Astrocyte (in vitro differentiated cells and primary cell): ENCODE measurements around the gene MCEE.

Source experiments
- EZH2 ChIP-seq: IDR thresholded peaks from 2 replicates; pipeline ENCODE4 v1.6.1; 2012; ENCODE audit warnings: mild to moderate bottlenecking, low read length, inconsistent platforms; ENCODE audit not compliant: insufficient read depth
- TF ChIP-seq, protein P1 (sequence below): IDR thresholded peaks from 2 replicates; pipeline ENCODE4 v1.5.1; 2011; ENCODE audit warnings: low read depth, mild to moderate bottlenecking, inconsistent platforms, low read length, moderate library complexity; ENCODE audit not compliant: insufficient read depth

DNA sequence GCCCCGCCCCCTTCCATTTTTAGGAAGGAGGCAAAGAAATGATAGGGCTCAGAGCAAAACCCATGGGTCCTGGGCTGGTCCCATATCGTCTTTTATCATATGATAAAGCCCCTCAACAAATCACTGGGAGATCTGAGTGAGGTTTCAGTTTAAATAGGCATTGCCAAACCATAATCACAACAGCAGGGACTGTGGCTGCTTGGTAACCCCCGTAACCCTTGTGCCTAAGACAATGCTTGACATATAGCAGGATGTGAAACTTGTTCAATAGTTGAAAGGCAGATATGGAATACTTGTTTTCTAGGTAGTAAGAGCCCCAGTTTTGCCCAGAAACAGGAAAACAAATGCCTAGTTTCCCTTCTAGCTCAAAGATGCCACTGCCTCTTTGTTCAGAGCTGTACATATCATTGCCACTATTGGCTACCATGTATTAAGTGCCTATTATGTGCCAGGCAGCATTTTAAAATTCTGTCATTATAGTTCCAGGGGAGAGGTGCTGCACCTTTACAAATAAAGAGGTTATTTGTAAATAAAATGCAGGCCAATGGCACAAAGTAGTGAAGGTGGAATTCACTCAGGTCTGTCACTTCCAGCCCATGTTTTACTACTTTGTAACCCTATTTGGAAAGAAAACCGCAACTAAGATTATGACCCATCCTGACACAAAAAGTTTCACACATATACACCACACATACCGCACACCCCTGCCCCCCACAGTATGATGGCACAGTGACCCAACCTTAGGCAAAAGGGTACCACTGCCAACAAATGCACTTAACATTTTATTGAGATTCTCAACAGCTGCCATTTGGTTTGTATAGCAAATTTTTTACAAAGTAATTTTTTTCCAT, 47.4 kb downstream of the MCEE start:
- TF ChIP-seq, protein P1, sequence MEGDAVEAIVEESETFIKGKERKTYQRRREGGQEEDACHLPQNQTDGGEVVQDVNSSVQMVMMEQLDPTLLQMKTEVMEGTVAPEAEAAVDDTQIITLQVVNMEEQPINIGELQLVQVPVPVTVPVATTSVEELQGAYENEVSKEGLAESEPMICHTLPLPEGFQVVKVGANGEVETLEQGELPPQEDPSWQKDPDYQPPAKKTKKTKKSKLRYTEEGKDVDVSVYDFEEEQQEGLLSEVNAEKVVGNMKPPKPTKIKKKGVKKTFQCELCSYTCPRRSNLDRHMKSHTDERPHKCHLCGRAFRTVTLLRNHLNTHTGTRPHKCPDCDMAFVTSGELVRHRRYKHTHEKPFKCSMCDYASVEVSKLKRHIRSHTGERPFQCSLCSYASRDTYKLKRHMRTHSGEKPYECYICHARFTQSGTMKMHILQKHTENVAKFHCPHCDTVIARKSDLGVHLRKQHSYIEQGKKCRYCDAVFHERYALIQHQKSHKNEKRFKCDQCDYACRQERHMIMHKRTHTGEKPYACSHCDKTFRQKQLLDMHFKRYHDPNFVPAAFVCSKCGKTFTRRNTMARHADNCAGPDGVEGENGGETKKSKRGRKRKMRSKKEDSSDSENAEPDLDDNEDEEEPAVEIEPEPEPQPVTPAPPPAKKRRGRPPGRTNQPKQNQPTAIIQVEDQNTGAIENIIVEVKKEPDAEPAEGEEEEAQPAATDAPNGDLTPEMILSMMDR = no peak
- TF ChIP-seq EZH2 = no peak
